Kidney epithelial cell (primary cell): Measurements from ENCODE around the gene PIGM. TPM values are rescaled to one million over a fixed set of nuclear protein-coding genes. Genes with fewer than 3 reads are reported as not detected.

ENCODE experiments used
- DNase-seq: peaks from one replicate; pipeline ENCODE4 v3.0.0-alpha.2; 2010; ENCODE audit warnings: low read depth
- H3K27me3 ChIP-seq: 2 replicates; pipeline ENCODE4 v1.6.0; 2011; ENCODE audit warnings: low read length; ENCODE audit not compliant: control insufficient read depth, insufficient read depth
- H3K36me3 ChIP-seq: 2 replicates; pipeline ENCODE4 v1.5.1; 2011; ENCODE audit warnings: low read length; ENCODE audit not compliant: control insufficient read depth, insufficient read depth
- H3K4me3 ChIP-seq: 2 replicates; pipeline ENCODE4 v1.5.1; 2011; ENCODE audit warnings: low read depth, mild to moderate bottlenecking, control low read depth, low read length
- CTCF ChIP-seq: IDR thresholded peaks from 2 replicates; pipeline ENCODE4 v1.5.1; 2011; ENCODE audit warnings: mild to moderate bottlenecking, moderate library complexity, low read length, control low read depth, inconsistent platforms; ENCODE audit not compliant: insufficient read depth, poor library complexity, severe bottlenecking
- total RNA-seq: library from RNA; depleted of rRNA; stranded (reverse); fragments of >200 nt; gene quantifications from 2 replicates; pipeline ENCODE4 v1.2.3, GENCODE V29; 2015

Gene PIGM
- total RNA-seq, 1 donor from 2014 or later, result 5.3 TPM

- DNase-seq, result no peak
- Histone ChIP-seq H3K27me3 (peaks cover 2% of the 10 kb centered on the region), H3K36me3 (no peaks in the 10 kb centered on the region), H3K4me3 (no peak overlapping the region)
- no peak for TF ChIP-seq CTCF
These were observed 26.7 kb downstream of the PIGM start for GRCh38 chr1:160005070-160005469.

GRCh38 chr1:160004425-160004824 lies 27.4 kb downstream of the PIGM start:
- no peak for TF ChIP-seq CTCF

DNA sequence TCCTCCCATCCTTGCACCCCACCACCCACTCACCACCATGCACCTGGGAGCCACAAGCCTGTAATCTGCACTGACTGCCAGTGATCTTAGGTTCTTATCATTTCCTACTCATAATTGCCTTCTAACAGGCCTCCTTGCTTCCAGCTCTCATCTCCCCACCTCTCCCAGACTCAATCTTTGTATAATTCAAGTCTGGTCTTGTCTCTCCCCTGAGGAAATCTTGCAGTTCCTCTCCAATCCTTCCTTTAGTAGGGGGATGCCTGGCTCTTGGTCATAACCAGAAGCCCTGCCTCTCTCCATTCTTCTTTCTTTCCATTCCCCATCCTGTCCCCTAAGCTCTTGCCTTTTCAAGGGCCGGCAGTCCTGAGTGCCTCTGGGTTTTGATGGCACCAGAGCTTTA lies 27.8 kb downstream of the PIGM start:
- TF ChIP-seq CTCF, result no peak
- no peaks in the 10 kb centered on the region for H3K36me3 ChIP-seq
- peaks cover 2% of the 10 kb centered on the region for H3K27me3 ChIP-seq
- no peak overlapping the region for H3K4me3 ChIP-seq
- no peak for DNase-seq

More at GRCh38 chr1:160004425-160004824, 27.4 kb downstream of the PIGM start:
- DNase-seq, result no peak
- no peak overlapping the region for H3K4me3 ChIP-seq
- H3K27me3 ChIP-seq, result peaks cover 2% of the 10 kb centered on the region
- no peaks in the 10 kb centered on the region for H3K36me3 ChIP-seq

DNA sequence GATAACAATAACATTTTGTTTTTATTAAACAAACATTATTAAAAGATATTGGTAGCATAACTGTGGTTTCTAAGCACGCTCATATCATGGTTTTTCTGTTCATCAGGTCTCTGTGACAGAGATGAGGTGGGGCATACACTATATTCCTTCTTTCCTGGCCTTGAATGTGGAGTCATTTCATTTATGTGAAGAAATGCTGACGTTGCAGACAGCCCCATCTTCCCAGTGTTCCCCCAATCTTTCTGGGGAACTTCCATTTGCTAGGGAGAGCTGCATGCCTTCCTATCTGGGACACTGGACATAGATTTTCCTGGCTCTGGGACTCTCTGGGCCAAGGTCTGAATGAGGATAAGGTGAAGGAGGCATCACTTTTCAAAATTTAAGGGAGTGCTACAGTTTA lies 30.4 kb downstream of the PIGM start:
- DNase-seq, result no peak
- Histone ChIP-seq H3K36me3 (no peaks in the 10 kb centered on the region), H3K4me3 (no peak overlapping the region), H3K27me3 (no peaks in the 10 kb centered on the region)
- no peak for TF ChIP-seq CTCF

DNA sequence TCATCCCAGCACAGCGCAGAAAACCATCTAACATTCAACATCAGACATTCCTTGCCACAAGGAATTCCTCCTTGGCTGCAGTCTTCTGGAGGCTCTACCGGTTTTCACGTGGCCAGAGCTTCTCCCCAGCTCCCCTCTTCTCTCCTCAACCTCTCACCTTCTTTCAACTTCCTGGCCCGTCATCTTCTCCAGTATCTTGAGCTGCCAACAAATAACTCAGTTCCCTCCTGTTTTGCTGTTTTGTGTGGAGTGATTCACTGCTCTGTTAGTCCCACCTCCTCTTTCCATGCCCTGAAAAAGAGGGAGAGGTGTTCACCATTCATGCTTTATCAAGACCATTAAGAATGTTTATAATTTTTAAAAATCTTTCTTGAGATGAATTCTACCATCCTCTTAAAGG lies 32.6 kb downstream of the PIGM start:
- no peak for DNase-seq
- Histone ChIP-seq H3K4me3 (no peak overlapping the region), H3K27me3 (no peaks in the 10 kb centered on the region), H3K36me3 (no peaks in the 10 kb centered on the region)
- no peak for TF ChIP-seq CTCF

- no peaks in the 10 kb centered on the region for H3K36me3 ChIP-seq
- H3K27me3 ChIP-seq, result no peaks in the 10 kb centered on the region
- H3K4me3 ChIP-seq, result no peak overlapping the region
- TF ChIP-seq CTCF, result no peak
- DNase-seq, result no peak
These were observed 35.1 kb downstream of the PIGM start for GRCh38 chr1:159996653-159997052.
